ENCODE data around the gene DYTN.
"Not testable (repeated sequence)": the region's sequence is repeated elsewhere in the genome, so short reads cannot be mapped to it uniquely, and the experiment has no call there.

DYTN gene

DNA sequence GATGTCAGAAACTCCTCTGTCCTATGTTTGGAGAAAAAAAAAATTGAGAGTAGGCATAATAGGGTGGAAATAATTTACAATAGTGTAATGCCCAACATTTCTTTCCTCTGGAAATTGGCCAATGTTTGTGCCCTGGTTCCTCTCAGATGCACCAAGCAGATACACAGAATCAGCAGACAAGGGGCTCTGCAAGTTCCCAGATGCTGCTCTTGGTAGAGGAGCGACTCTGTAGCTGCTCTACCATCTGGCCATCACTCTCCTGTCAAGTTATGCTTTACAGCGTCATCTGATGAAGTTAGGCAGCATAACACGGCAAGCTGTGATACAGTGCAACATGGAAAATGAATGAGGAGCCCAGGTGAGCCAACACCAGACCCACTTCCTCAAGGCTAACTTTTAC is 1.6 kb downstream of the DYTN start:
- H3K4me3 ChIP-seq (ENCODE audit: low read length) = no peak overlapping the region
- TF ChIP-seq CTCF (conservative IDR thresholded peaks at IDR 0.05; ENCODE audit: low read length) = no peak
- DNase-seq (ENCODE audit: low read depth) = no peak

GRCh38 chr2:206715183-206715582 is 3.0 kb downstream of the DYTN start:
- H3K4me3 ChIP-seq (ENCODE audit: low read length); DNase-seq (ENCODE audit: low read depth): not testable (repeated sequence)

GRCh38 chr2:206713746-206714145 is 4.5 kb downstream of the DYTN start:
- TF ChIP-seq CTCF (conservative IDR thresholded peaks at IDR 0.05; ENCODE audit: low read length) = no peak
- no peak for DNase-seq (ENCODE audit: low read depth)
- H3K4me3 ChIP-seq (ENCODE audit: low read length) = no peak overlapping the region

- no peak overlapping the region for H3K4me3 ChIP-seq (ENCODE audit: low read length)
- no peak for TF ChIP-seq CTCF (conservative IDR thresholded peaks at IDR 0.05; ENCODE audit: low read length)
- DNase-seq (ENCODE audit: low read depth) = no peak
Observed at GRCh38 chr2:206708286-206708685, 9.9 kb downstream of the DYTN start.

GRCh38 chr2:206707164-206707701 is 11.0 kb downstream of the DYTN start:
- TF ChIP-seq CTCF (conservative IDR thresholded peaks at IDR 0.05; ENCODE audit: low read length) = no peak
- no peak for DNase-seq (ENCODE audit: low read depth)
- H3K4me3 ChIP-seq (ENCODE audit: low read length) = no peak overlapping the region

DNA sequence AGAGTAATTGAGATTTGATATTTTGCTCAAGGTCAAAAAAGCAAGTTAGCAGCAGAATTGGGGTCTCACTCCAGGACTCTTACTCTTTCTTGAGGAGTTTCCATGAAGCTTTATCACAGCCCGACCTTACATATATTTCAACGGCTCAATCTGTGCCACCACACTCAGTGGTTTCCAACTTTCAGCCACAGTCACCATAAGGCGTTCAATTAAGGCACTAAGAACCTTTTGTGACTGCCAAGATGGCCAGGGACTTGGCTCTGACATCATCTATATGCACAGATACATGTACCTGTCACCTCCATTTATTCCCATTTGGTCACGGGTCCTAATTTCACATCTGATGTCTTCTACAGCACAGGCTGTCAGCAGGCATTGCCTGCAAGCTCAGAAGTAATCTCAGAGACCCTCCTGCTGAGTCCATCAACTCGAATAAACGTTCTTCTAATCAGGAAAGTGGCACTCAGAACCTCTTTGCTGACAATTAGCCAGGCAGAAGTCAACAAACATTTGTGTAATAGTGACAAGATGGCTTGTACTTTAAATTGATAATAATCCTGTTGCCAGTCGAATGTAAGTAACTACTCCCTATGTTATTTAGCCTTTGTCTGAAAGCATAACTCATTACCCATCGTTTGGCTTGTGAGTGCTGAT is 16.1 kb downstream of the DYTN start:
- no peak for TF ChIP-seq CTCF (conservative IDR thresholded peaks at IDR 0.05; ENCODE audit: low read length)
- DNase-seq (ENCODE audit: low read depth) = no peak

DNA sequence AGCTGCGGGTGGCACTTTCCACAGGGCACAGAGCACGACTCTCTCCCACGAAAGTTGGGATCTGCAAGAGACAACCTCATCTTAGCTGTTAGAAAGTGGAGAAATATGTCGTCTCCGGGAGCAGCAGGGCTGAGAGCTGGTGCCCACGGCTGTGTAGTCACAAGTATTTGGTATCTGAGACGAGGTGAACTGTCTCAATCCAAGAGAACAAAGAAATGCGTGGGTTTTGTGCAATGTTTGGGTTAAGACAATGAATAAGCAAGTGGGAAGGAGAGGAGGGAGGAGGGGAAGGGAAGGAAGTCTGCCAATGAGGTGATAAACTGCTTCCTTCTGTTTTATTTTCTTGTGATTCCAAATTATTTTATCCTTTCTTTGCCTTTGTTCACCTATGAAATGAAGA is 18.0 kb downstream of the DYTN start:
- no peak overlapping the region for H3K4me3 ChIP-seq (ENCODE audit: low read length)
- no peak for TF ChIP-seq CTCF (conservative IDR thresholded peaks at IDR 0.05; ENCODE audit: low read length)

More for the DNA sequence above, 16.1 kb downstream of the DYTN start:
- no peak overlapping the region for H3K4me3 ChIP-seq (ENCODE audit: low read length)

More for the DNA sequence above, 18.0 kb downstream of the DYTN start:
- DNase-seq (ENCODE audit: low read depth) = no peak

All from AG10803 (cell line).